Glomerular visceral epithelial cell (primary cell): ENCODE results near the gene UBC.
"Not testable (repeated sequence)": the region's sequence is repeated elsewhere in the genome, so short reads cannot be mapped to it uniquely, and the experiment has no call there.

Experiments
- DNase-seq: peaks from one replicate; pipeline ENCODE4 v3.0.0-alpha.2; 2016; ENCODE audit errors: extremely low spot score

UBC gene

GRCh38 chr12:124884587-124885438, 29.6 kb downstream of the UBC start:
- DNase-seq = no peak

DNA sequence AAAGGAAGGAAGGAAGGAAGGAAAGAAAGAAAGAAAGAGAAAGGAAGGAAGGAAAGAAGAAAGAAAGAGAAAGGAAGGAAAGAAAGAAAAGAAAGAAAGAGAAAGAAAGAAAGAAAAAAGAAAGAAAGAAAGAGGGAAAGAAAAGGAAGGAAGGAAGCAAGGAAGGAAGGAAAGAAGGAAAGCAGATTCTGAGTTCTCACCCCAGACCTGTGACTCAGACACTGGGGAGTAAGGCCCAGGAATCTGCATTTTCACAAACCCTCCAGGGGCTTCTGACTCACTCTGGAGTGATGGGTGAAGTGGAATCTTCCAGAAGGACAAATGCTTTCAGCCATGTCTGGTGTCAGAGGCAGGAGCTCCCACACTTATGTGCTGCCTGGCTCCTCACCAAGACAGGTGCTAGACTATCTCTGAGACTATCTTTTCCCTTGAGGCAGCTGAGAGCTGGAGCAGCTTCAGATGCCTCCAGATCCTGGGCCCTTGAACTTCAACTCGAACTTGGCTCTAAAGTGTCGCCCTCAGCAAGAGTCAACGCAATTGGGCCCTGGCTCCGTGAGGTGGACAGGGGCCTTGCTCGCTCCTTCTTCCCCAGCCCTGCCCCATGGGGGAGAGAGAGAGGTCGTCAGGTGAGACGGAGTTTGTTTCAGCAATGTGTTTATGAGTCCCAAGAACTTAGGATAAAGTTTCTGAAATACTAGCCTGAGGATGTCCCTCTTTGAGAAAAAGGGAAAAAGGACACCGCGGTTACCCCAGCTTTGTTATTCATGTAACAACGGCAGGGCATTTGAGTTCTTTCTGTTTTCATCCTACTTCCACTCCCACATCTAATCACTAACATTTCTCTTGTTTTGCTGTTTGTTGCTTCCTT, 31.0 kb downstream of the UBC start:
- no peak for DNase-seq

DNA sequence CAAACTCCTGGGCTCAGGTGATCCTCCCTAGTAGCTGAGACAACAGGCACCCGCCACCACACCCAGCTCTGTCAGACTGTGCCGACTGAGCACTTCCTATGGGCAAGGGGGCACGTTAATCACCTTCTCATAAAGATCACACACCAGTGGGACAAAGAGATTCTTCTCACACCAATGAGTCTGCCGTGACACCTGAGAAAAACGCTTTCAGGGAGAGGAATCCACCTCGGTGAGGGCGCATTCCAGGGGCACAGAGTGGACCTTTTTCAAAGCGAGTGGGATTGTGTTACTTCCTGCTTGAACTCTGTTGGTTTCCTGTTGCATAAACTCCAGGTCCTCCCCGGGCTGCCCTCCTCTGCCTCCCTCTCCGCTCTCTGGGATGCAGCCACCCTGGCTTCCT, 33.3 kb downstream of the UBC start:
- no peak for DNase-seq

DNA sequence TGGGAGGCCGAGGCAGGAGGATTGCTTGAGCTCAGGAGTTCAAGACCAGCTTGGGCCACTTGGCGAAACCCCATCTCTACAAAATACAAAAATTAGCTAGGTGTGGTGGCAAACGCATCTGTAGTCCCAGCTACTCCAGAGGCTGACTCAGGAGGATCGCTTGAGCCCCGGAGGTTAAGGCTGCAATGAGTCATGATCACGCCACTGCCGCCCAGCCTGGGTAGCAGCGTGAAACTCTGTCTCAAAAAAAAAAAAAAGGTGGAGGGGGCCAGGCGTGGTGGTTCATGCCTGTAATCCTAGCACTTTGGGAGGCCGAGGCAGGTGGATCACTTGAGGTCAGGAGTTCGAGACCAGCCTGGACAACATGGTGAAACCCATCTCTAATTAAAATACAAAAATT, 34.1 kb downstream of the UBC start:
- DNase-seq = not testable (repeated sequence)

DNA sequence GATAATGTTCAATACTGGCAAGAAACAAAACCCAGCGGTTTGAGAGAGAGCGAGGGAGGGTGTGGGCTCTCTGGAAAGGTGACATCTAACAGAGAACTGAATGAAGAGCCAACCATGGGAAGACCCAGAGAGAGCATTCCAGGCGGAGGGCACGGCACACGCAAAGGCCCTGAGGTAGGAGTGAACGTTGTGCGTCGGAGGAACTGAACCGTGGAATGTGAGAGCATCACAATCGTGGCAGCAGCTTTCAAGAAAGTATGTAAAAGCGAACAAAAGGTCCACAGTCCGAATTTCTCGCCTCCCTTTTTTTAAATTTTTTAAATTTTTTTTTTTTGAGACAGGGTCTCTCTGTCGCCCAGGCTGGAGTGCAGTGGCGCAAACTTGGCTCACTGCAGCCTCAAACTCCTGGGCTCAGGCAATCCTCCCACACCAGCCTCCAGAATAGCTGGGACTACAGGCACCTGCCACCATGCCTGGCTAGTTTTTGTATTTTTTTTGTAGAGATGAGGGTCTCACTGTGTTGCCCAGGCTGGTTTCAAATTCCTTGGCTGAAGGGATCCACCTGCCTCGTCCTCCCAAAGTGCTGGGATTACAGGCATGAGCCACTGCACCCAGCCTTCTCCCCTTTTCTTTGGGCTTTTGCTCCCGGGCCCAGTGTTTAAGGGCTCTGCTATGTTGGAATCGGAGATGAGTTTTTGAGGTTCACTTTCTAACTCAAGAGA, 35.5 kb downstream of the UBC start:
- DNase-seq = no peak

DNA sequence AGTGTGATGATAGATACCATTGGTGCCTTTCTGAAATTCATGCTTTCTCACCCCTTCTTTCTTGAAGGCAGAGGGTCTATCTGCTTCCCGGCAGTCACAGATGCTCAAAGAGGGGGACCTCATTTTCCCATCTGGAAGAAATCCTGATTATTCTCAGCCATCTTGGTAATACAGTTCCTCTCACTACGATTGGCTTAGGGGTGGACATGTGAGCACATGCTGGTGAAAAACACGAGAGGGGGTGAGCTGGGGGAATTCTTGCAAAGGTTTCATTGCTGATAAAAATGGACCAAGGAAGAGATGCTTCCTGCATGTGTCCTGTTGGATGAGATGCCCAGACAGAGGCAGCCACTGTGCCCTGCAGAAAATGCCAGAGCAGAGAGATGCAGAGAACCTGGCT, 37.0 kb downstream of the UBC start:
- no peak for DNase-seq

DNA sequence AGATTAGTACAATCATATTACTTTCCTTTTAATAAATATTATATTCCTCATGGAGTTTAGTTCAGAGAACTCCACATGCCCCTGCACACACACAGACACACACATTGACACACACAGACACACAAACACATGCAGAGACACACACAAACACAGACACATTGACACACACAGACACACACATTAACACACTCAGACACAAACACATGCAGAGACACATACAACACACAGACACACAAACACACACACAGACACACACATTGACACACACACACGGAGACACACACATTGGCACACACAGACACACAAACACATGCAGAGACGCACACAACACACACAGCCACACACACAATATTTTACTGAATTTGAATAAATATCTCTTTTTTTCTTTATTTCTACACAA, 38.3 kb downstream of the UBC start:
- no peak for DNase-seq

DNA sequence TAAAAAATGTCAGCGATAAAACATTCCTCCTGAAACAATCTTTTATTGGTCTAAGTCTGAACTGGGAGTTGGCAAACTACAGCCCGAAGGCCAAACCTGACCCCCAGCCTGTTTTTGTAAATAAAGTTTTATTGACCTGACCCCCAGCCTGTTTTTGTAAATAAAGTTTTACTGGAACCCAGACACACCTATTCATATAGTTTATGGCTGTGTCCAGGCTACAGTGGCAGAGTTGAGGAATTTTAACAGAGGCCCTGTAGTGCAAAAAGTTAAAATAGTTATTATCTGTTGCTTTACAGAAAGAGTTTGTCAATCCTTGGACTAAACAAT, 38.7 kb downstream of the UBC start:
- no peak for DNase-seq

GRCh38 chr12:124874988-124875802, 39.3 kb downstream of the UBC start:
- no peak for DNase-seq

- DNase-seq = no peak
Observed at GRCh38 chr12:124874188-124874587, 40.3 kb downstream of the UBC start.

DNA sequence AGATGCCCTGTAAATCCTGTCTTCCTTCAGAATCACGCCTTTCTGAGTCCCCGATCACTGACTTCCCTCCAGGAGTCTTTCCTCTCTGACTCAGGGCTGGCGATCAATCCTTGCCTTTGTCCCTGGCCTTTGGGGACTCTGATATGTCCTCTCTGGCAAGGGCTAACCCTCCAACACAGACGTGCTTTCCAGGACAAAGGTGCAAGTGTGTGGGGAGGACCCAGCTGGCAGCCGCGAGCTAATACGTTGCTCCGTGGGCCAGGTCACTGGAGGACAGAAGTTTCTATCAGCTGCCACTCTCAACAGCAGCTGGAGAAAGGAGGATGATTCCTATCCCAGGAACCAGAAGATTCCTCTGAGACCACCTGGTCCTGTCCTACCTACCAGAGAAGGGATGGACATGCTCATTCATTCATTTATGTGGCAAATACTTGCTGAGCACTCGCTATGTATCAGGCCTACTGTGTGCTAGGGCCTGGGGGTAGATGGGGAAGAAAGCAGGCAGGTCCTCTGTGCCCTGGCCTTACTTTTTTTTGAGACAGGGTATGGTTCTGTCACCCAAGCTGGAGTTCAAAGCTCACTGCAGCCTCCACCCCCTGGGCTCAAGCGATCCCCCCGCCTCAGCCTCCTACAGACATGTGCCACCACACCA, 42.3 kb downstream of the UBC start:
- no peak for DNase-seq

DNA sequence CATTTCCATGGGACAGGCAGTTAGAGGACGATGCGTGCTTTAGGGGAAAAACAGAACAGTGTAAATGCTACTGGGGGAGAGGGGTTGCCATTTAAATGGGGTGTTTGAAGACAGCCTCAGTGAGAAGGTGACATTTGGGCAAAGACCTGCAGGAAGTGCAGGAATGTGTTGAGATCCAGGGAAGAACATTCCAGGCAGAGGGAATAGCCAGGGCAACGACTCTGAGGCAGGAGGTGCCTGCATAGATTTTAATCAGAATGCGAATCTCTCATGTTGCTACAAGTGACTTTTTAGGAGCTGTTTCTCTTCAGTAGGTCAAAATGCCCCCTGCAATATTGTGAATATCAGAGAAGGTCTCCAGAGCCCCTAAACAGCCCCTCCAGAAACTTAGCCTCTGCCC, 43.2 kb downstream of the UBC start:
- DNase-seq = no peak

- no peak for DNase-seq
Observed at GRCh38 chr12:124870515-124870914, 43.9 kb downstream of the UBC start.

DNA sequence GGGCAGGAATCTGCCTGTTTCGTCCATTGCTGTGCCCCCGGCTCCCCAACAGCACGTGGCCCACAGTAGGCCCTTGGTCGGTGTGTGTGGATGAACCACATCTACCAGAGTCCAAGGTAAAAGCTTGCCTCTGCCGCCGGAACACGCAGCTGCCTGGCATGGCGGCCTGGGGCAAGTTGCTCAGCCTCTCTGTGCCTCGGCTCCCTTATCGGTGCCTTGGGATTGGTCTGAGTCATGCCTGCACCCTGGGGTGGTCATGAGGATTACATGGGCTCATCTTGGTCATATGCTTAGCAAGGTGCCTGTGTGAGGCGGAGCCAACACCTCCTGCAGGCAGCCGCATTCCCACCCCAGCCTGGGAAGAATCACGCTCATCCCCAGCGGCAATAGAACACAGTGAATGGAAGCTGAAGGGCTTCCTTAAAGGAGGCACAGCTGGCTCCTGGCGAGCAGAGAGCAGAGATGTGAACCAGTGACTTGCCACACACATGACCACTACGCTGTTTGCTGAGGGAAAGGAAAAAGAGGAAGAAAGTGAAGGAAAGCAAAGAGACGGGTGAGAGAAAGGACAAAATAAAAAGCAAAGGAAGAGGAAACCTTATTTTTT, 45.3 kb downstream of the UBC start:
- DNase-seq = no peak

- DNase-seq = no peak
Observed at GRCh38 chr12:124868252-124869058, 46.0 kb downstream of the UBC start.

DNA sequence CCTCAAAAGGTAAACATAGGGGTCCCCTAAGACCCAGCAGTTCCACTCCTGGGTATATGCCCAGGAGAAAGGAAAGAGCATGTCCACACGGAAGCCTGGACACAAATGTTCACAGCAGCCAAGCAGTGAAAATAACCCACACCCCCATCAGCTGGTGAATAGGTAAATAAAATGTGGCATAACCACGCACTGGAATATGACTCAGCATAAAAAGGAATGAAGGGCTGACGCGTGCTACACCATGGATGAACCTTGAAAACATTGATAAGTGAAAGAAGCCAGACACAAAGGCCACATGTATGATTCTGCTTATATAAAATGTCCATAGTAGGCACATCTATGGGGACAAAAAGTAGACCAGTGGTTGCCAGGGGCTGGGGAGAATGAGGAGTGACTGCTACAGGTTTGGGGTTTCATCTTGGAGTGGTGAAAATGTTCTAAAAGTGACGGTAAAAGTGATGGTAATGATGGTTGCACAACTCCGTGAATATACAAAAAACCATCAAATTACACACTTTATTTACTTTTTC, 47.0 kb downstream of the UBC start:
- DNase-seq = peak; percentile 16

GRCh38 chr12:124866883-124867400, 47.5 kb downstream of the UBC start:
- DNase-seq = no peak

- DNase-seq = no peak
Observed at GRCh38 chr12:124866195-124866882, 48.1 kb downstream of the UBC start.

- DNase-seq = no peak
Observed at GRCh38 chr12:124865728-124866127, 48.7 kb downstream of the UBC start.
